DMS114 treated with DMSO at 0.1 percent for 48 hours (cell line): ENCODE results near the gene VGLL4.

Experiments
- DNase-seq: peaks from one replicate; lab custom pipeline; 2025; ENCODE audit not compliant: unreplicated experiment; lab: John Stamatoyannopoulos, UW

The VGLL4 gene

GRCh38 chr3:11553436-11554235, 90.1 kb downstream of the VGLL4 start:
- no peak for DNase-seq

GRCh38 chr3:11552289-11553264, 91.1 kb downstream of the VGLL4 start:
- no peak for DNase-seq

GRCh38 chr3:11551036-11551435, 92.7 kb downstream of the VGLL4 start:
- DNase-seq = no peak

- no peak for DNase-seq
Observed at GRCh38 chr3:11549580-11550140, 94.1 kb downstream of the VGLL4 start.

GRCh38 chr3:11548721-11549131, 95.0 kb downstream of the VGLL4 start:
- DNase-seq = no peak

GRCh38 chr3:11547498-11547897, 96.2 kb downstream of the VGLL4 start:
- DNase-seq = no peak

GRCh38 chr3:11546657-11547302, 96.9 kb downstream of the VGLL4 start:
- no peak for DNase-seq

- no peak for DNase-seq
Observed at GRCh38 chr3:11545186-11545851, 98.4 kb downstream of the VGLL4 start.

- no peak for DNase-seq
Observed at GRCh38 chr3:11544412-11545181, 99.1 kb downstream of the VGLL4 start.

GRCh38 chr3:11543948-11544387, 99.7 kb downstream of the VGLL4 start:
- no peak for DNase-seq

GRCh38 chr3:11543141-11543947, 100.4 kb downstream of the VGLL4 start:
- no peak for DNase-seq

GRCh38 chr3:11542551-11542950, 101.2 kb downstream of the VGLL4 start:
- no peak for DNase-seq

GRCh38 chr3:11541321-11542303, 102.1 kb downstream of the VGLL4 start:
- DNase-seq = no peak

GRCh38 chr3:11539677-11540076, 104.0 kb downstream of the VGLL4 start:
- DNase-seq = no peak

GRCh38 chr3:11539218-11539617, 104.5 kb downstream of the VGLL4 start:
- DNase-seq = no peak

GRCh38 chr3:11538581-11538980, 105.1 kb downstream of the VGLL4 start:
- no peak for DNase-seq

- no peak for DNase-seq
Observed at GRCh38 chr3:11536936-11537612, 106.6 kb downstream of the VGLL4 start.
